ENCODE data around the gene ITK.

The ITK gene

GRCh38 chr5:157252711-157253465, 72.2 kb downstream of the ITK start:
- peak; percentile 72 to 78 for DNase-seq

GRCh38 chr5:157253547-157253946, 72.9 kb downstream of the ITK start:
- DNase-seq = no peak

DNA sequence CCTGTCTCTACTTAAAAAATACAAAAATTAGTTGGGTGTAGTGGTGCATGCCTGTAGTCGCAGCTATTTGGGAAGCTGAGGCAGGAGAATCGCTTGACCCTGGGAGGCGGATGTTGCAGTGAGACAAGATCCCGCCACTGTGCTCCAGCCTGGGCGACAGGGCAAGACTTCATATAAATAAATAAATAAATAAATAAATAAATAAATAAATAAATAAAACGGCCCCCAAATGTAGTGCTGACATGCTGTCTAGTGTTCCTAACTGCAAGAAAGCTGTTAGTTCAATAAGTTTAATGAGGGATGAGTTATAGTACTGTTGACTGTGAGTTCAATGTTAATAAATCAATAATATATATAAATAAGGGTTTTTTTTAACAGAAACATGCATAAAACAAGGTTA, 77.8 kb downstream of the ITK start:
- DNase-seq = no peak

DNA sequence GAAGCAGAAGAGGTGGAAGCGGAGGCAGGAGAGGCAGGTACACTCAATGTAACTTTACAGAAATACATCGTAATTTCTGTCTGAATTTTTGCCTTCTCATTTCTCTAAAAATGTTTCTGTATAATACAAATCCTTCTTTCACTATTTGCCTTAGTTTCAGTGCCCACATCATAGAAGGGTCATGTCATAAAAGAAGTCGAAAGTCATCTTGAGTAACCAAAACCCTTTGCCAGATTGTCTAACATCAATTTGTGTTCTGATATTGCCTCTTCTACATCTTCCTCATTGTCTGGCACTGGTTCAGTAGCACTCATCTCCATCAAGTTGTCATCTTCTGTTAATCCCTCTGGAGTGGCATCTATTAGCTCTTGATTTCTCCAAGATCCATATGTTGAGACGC, 79.1 kb downstream of the ITK start:
- DNase-seq = no peak

DNA sequence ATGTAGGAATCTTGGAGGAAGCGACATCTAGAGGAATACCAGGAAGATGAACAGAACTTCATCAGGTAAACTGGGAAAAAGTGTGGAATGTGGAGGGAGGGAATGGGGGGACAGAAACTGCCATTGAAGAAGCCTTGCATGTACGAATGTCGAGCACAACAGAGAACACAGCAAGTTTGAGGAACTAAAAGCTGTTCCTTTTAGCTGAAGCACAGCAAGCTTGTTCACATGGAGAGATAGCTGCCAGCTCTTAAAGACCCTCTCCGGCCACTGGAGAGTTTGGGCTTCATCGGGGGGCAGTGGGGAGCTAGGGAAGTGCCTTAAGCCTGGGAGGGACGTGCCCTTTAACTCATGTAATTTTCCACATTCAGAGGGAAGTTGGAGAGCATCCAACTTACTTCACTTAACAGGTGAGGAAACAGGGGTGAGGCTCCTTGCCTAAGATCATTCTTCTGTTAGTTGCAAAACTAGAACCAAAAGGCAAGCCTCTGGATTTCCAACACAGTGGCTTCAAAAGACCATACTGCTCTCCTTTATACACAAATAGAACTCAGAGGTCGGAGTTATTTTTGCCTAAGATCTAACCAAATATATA, 83.0 kb downstream of the ITK start:
- no peak for DNase-seq

- DNase-seq = peak; percentile 90 to 91
Measured at GRCh38 chr5:157265714-157266285, 85.2 kb downstream of the ITK start, which contains the start of gene CYFIP2. TSS of gene CYFIP2 (plus strand) at chr5:157266123. CDS start at chr5:157285362, 19,239 bp downstream.

DNA sequence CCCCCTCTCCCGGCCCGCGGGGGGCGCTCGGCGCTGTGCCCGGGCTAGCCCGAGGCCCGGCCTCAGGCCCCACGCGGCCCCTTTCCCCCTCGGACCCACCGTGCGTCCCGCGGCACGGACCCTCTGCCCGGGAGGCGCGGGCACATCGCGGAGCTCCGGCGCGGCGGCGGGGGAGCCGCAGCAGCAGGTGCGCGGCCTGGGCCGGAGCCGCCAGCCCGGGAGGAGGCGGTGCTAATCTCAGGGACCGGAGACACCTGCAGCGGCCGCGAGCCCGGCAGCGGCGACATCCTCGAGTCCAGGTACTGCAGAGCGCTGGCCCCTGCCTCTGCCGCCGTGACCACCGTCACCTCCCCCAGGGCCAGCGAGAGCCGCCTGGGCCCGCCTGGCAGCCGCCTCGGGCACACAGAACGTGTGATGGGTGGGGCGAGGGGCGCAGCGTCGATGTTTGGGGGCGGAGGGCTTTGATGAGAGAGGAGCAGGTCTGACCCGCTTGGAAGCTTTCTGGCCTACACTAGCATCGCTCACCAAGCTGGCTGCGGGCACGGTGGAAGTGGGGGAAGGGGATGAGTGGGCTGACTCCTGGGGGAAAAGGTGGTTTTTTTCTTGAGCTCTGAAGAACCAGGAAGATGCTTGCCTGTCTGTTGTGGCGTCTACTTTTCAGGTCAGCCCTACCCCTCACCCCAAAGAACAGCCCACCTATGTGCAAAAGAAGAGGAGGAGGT, 85.8 kb downstream of the ITK start:
- peak; percentile 69 to 75 for DNase-seq

GRCh38 chr5:157267025-157267424, 86.4 kb downstream of the ITK start:
- peak in 1 of 2 experiments; percentile 41 for DNase-seq

- no peak for DNase-seq
Measured at GRCh38 chr5:157267761-157268480, 87.3 kb downstream of the ITK start.

- DNase-seq = peak; percentile 39 to 53
Measured at GRCh38 chr5:157269165-157269671, 88.6 kb downstream of the ITK start.

- DNase-seq = peak in 1 of 2 experiments; percentile 54
Measured at GRCh38 chr5:157269761-157270272, 89.2 kb downstream of the ITK start.

- DNase-seq = no peak
Measured at GRCh38 chr5:157270771-157271170, 90.1 kb downstream of the ITK start.

DNA sequence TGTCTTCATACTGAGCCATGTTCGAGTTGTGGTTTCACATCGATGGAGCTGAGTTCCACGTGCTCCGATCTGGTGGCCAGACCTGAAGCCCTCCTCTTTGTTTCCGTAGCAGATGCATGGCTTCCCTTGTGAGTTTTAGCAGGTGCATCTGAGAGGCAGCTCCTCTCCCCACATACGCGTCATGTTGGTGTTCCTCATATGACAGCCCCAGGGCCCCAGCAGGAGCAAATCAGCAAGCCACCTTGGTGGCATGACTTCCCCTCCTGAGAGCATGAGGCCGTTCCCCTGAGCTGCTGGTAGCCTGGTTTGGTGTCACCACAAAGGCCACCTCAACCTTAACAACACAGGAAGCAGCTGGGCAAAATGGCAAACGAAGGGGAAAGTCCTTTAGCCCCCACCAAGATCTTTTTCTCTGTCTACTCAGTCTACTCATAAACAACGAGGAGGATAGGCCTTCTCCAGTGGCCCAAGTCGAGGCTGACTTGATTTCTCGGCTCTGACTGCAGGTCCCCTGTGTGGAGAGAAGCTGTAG, 91.2 kb downstream of the ITK start:
- peak; percentile 87 to 89 for DNase-seq

- peak; percentile 53 to 58 for DNase-seq
Measured at GRCh38 chr5:157273131-157273556, 92.5 kb downstream of the ITK start.

DNA sequence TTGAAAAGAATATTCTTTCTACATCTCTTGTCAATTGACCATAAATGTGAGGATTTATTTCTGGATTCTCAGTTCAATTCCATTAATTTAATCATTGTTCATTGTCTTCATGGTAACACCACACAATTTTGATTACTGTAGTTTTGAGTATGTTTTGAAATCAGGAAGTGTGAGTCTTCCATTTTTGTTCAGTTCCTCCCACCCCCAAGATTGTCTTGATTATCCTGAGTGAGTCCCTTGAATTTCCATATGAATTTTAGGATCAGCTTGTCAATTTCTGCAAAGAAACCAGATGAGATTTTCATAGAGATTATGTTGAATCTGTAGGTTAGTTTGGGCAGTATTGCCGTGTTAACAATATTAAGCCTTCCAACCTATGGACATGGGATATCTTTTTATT, 94.8 kb downstream of the ITK start:
- no peak for DNase-seq

DNA sequence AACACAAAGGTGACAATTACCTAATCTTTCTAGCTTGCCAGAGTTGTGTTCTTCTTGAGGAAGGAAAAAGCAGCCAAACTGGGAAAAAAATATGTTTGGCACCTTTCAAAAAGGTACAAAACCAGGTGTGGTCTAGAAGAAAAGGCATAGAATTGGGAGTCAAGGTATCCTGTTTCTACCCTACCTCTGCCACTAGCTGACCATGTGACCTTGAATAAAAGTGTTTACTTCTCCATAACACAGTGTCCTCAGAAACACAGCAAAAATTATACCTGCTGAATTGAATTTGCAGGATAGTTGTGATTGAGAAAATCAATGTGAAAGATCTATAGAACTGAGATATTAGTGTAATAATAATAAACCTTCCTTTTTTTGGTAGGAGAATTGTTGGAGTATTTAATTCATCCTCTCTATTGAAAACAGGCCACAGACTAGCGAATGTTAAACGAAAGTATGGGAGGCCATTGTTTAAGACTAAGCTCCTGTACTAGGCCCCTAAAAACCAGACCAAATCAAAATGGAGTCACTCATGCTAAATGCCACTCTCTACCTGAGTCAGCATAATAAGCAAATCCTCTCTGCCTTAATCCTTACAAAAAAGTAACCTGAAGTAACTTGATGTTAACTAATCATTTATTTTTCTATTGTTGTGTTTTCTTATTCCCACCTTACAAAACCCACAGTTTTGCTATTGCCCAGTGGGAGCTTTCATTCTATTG, 97.8 kb downstream of the ITK start:
- DNase-seq = no peak

- peak in 1 of 2 experiments; percentile 1 for DNase-seq
Measured at GRCh38 chr5:157279605-157280239, 99.1 kb downstream of the ITK start.

DNA sequence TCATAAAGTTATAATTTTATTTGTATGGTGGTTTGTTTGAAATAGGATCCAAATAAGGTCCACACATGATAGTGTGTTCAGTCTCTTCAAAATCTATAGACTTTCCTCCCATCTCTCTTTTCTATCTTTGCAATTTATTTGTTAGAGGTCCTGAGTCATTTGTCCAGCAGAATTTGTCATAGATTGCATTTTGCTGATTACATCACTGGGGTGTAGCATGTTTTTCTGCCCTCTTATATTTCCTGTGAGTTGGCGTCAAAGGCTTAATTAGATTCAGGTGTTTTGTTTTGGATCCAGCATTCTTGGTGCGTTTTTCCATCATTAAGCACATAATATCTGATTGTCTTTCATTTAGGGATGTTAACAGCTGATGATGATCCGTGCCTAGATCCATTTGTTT, 100.3 kb downstream of the ITK start:
- DNase-seq = no peak

DNA sequence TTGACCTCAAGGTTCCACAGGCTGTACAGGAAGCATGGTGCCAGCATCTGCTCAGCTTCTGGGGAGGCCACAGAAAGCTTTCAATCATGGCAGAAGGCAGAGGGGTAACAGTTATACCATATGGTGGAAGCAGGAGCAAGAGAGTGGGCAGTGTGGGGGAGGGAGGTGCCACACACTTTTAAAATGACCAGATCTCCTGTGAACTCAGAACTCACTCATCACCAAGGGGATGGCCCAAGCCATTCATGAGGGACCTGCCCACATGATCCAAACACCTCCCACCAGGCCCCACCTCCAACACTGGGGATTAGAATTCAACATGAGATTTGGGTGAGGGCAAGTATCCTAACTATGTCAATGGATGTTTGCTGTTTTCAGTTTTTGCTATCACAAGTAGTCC, 101.5 kb downstream of the ITK start:
- peak in 1 of 2 experiments; percentile 44 for DNase-seq

DNA sequence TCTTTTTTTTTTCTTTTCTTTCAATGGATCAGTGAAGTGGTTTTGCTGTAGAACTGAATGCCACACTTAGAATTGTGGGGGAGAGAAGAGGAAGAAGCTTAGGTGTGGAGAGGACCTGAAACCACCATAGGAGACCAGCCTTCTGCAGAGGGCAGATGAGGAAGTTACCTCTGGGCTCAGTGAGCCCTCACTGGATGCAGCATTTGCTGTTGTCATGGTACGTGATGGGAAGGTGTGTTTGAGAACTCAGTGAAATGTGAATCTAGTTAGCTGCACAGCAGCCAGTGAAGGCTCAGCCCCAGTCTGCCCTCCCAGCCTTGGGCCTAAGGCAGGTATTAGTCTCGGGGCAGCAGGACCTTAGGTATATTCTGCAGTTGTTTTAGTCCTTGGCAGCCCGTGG, 102.8 kb downstream of the ITK start:
- DNase-seq = peak in 1 of 2 experiments; percentile 21
